GM19438 (cell line): Measurements from ENCODE around the gene HCK.
A peak's percentile ranks its signal among the peaks of the same experiment; 100 is the strongest.
"Not testable (repeated sequence)": the region's sequence is repeated elsewhere in the genome, so short reads cannot be mapped to it uniquely, and the experiment has no call there.

Source experiments
- ATAC-seq: cut with Tn5 transposase; IDR thresholded peaks from one replicate; pipeline ENCODE4 v1.9.1; 2021; ENCODE audit warnings: low read depth; ENCODE audit not compliant: unreplicated experiment

HCK gene

GRCh38 chr20:32028647-32029372 is 23.2 kb upstream of the HCK start:
- no peak for ATAC-seq

GRCh38 chr20:32029561-32029960 is 22.5 kb upstream of the HCK start:
- no peak for ATAC-seq

- ATAC-seq: no peak
Observed at GRCh38 chr20:32031007-32031958, 20.8 kb upstream of the HCK start.

GRCh38 chr20:32033316-32033715 is 18.7 kb upstream of the HCK start:
- no peak for ATAC-seq

- not testable (repeated sequence) for ATAC-seq
Observed at GRCh38 chr20:32033721-32034120, 18.3 kb upstream of the HCK start.

GRCh38 chr20:32034581-32035425 is 17.2 kb upstream of the HCK start:
- ATAC-seq: no peak

GRCh38 chr20:32035426-32035779 is 16.6 kb upstream of the HCK start:
- no peak for ATAC-seq

- no peak for ATAC-seq
Observed at GRCh38 chr20:32036252-32036651, 15.8 kb upstream of the HCK start.

- no peak for ATAC-seq
Observed at GRCh38 chr20:32036716-32037485, 15.1 kb upstream of the HCK start.

- ATAC-seq: no peak
Observed at GRCh38 chr20:32037929-32038328, 14.1 kb upstream of the HCK start.

- ATAC-seq: peak; percentile 63
Observed at GRCh38 chr20:32040142-32040953, 11.7 kb upstream of the HCK start.

GRCh38 chr20:32045999-32046398 is 6.0 kb upstream of the HCK start:
- ATAC-seq: no peak

- ATAC-seq: no peak
Observed at GRCh38 chr20:32050324-32050841, 1.7 kb upstream of the HCK start.

GRCh38 chr20:32050851-32051556 is 1.0 kb upstream of the HCK start:
- ATAC-seq: no peak

- ATAC-seq: no peak
Observed at GRCh38 chr20:32051720-32052089, 337 bp upstream of the HCK start.

- ATAC-seq: no peak
Observed at GRCh38 chr20:32052778-32053362, 828 bp downstream of the HCK start.

- ATAC-seq: no peak
Observed at GRCh38 chr20:32053648-32054047, 1.6 kb downstream of the HCK start.
